GM10266 (cell line): ENCODE results near the gene SCIMP.

Source experiments
- DNase-seq: peaks from one replicate; pipeline ENCODE4 v3.0.0; 2012; ENCODE audit errors: extremely low spot score
- CTCF ChIP-seq: IDR thresholded peaks from 2 replicates; pipeline ENCODE4 v1.5.1; 2012; ENCODE audit warnings: mild to moderate bottlenecking, low read depth; ENCODE audit not compliant: control insufficient read depth, insufficient read depth; ENCODE audit errors: missing control alignments

SCIMP gene

GRCh38 chr17:5264893-5265292, 30.2 kb upstream of the SCIMP start:
- no peak for TF ChIP-seq CTCF
- no peak for DNase-seq

GRCh38 chr17:5263441-5263840, 28.8 kb upstream of the SCIMP start:
- DNase-seq, result no peak
- no peak for TF ChIP-seq CTCF

GRCh38 chr17:5262416-5262991, 27.8 kb upstream of the SCIMP start:
- no peak for DNase-seq
- no peak for TF ChIP-seq CTCF

- DNase-seq, result no peak
- no peak for TF ChIP-seq CTCF
These were observed 25.9 kb upstream of the SCIMP start for GRCh38 chr17:5260542-5260941.

- DNase-seq, result no peak
- TF ChIP-seq CTCF, result no peak
These were observed 22.5 kb upstream of the SCIMP start for GRCh38 chr17:5257124-5257523.

GRCh38 chr17:5254903-5255521, 20.4 kb upstream of the SCIMP start:
- TF ChIP-seq CTCF, result no peak
- peak; percentile 26 for DNase-seq

GRCh38 chr17:5254414-5254813, 19.8 kb upstream of the SCIMP start:
- no peak for DNase-seq
- no peak for TF ChIP-seq CTCF
